ENCODE results near the gene TMEM53.

TMEM53 gene

DNA sequence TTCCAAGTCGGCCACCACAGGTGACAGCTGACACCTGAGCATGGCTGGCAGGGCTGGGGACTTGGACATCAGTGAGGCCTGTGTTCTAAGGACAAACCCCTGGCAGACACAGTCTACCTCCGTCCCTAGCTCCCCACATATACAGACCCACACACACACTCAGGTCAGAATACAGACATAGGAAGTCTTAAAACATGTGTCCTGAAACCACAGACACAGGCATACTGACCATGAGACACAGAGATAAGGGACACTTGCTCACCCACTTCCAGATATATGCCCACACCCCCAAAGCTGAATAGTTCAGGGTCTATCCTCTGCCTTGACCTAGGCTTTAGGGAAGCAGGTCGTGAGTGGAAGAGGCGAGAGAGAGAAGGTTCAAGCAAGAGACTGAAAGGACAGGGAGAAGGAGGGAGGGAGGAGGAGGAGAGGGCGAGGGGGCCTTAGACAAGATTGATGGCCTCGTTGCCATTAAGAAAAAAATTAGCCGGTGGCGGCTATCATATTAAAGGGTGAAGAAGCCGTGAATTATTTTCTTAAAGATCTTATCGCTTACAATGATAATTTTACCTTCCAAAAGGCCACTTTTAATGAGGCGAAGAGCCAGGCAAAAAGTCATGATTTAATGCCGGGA lies 49.9 kb downstream of the TMEM53 start:
- DNase-seq = no peak

DNA sequence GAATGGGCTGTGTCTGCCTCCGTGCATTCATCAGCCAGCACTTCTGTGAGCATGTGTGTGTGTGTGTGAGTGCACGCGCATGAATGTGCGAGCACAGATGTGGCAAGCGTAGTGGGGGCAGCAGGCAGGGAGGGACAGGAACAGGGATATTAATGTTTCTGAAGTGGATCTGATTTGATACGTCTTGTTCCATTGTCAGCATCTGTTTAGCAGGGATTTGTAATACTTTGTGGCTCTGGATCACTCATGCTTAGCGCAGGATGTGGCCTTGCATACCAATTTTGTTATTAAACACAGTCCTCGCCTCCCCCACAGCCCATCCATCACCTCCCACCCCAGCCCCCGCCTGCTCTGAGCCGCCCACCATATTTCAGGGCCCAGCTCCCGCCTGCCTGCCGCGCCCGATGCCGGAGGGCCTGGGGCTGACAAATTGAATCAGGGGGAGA lies 52.4 kb downstream of the TMEM53 start:
- DNase-seq = no peak

DNA sequence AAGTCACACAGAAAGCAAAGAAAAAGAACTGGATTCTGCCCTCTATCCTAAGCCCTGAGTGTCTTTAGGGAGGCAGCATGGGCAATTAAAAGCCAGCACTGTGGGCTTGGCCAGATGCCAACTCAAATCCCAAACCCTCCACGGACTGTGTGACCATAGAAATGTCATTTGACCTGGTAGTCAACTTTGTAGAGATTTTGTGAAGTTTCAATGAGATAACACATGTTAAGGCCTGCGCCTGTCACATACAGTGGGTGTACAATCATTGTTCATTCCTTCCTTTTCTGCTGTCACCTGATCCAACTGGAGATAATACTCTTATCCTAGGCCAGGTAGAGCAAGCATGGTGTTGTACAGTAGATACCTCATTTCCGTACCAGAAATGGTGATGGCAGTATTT lies 54.2 kb downstream of the TMEM53 start:
- DNase-seq = no peak

DNA sequence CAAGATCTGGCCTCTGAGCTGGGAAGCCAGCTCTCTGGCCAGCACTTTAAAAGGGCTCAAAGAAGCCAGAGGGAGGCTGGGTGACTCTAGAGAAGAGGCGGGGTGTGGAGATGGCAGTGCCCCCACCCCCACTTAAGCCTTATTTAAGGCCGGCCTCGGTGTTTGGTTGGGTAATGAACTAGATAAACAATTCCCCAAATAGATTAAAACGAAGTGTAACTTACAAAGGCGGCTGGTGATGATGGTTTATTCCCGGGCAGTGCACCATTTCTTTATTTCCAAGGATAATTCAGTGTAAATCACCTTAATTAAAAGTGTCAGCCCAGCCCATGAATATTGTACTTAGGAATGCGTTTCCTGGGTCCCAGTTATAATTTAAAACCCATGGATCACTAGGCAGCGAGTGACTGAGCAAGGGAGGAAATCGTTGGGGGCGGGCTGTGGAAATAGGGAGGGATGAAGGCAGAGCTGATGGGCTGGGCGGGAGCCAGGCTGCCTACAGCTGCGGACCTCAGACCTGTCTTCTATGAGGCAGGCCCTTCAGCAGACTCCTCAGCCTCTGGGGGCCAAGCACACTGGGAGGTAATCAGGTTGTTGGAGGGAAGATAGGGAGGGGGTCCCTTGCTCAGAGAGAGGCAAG lies 54.9 kb downstream of the TMEM53 start:
- DNase-seq = no peak

DNA sequence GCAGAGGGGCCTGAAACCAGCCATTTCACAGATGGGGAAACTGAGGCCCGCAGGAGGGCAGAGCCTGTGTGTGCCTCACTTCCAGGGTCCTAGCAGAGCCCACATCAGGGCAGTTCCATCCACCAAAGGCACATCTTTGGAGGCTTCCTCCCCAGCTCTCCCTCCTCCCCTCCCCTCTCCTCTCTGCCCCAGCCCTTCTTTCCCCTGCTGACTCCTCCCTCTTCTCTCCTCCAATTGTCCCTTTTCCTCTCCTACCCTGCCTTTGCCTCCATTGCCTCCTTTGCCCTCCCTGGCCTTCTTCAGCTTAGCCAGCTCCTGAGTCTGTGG lies 56.6 kb downstream of the TMEM53 start:
- no peak for DNase-seq

DNA sequence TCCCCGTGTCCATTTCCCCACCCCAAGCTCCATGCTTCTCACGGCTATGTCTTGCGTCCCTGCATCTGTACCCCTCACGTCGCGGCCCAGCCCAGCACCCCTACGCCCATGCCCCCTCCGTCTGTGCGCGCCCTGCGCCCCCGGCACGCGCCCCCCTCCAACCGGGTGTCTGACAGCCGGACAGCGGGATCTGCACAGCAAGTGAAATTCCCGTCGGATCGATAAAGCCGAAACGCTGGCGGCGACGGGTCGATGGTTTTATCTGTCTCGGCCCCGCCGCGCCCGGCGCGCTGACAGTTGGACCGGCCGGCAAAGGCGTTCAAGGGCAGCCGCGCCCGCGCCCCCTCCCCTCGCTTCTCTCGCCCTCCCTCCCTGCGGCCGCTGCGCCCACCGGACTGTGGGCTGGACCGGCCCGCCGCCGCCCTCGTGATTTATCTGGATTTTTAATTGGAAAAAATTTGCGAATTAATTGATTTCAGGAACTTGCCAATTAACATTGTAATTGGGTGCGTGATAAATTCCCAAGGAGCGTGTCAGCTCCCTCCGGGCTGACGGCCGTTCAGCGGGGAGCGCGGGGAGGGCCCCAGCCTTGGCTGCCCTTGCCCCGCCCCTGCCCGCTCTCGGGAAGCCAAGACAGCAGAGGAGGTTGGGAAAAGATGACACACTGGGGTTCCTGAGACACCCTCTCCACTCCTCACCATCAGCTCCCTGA lies 57.1 kb downstream of the TMEM53 start:
- DNase-seq = no peak

DNA sequence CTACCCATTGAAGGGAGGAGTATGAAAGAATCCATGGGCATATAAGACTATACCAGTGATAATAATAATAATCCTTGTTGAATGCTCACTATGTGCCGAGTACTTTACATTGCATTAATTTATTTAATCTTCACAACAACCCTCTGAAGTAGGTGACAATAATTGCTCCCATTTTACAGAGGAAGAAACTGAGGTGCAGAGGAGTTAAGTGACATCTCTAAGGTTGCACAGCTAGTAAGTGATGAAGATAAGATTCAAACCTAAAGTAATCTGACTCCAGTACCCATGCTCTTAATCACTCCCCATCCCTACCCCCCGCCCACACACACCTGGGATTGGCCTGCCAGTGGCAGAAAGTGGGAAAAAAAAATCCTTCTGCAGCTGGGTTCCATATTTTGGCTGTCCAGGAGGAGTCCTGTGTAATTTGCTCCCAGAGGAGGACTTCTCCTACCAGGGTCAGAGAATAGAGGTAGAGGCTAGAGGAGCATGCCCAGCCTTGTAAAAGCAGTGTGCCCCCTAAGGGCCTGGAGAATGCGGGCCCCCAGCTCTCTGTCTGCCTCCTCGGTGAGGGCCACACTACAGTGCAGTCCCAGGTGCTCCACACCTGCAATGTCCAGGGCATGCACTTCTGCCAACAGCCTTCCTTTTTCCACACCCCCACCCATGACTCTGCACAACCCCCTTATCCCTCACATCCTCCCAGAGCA lies 57.8 kb downstream of the TMEM53 start:
- DNase-seq = no peak

DNA sequence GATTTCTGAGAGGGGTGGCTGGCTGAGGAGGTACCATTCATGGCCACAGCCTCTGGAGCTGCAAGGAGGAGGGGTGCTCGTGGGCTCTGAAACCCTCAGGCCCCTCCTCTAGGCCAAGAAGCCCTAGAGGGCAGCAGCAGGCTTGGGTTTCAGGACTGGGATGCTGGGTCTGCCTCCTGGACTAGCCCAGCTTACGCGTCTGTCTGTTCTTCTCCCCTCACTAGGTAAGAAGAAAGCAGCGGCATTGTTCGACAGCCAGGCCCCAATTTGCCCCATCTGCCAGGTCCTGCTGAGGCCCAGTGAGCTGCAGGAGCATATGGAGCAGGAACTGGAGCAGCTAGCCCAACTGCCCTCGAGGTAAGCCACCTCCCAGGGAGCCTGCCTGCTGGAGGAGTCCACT lies 60.3 kb downstream of the TMEM53 start:
- DNase-seq = no peak

DNA sequence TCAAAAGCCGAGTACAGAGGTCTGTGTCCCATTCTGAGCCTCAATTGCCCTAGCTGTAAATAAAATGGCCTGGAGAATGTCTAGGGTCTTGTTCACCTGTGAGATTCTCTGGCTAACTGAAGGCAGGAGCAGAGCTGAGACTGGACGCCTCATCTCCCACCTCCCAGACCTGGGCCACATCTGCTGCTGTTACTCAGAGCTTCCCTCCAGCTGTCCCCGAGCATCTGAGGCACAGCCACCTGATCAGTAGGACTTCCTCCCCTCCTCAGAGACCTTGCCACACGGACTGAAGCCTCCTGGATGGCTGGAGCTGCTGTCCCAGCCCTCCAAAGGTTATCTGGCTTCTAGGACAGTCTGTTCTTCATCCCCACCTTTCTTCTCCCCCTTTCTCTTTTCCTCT lies 62.4 kb downstream of the TMEM53 start:
- DNase-seq = no peak

DNA sequence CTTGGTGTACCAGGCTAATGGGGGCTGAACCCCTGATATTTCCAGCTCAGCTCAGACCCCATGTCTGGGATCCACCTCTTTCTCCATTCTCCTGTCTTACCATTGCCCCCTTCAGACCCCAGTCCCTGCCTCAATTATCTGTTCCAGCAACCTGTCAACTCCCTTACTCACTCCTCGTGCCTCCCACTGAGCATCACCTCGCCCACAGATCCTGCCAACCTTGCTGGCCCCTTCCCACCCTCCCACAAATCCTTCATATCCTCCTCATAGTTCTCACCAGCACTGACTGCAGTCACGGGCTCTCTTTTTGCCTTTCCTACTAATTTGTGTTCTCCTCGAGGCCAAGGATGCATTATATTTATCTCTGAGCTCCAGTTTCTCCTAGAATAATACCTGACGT lies 62.9 kb downstream of the TMEM53 start:
- DNase-seq = no peak

DNA sequence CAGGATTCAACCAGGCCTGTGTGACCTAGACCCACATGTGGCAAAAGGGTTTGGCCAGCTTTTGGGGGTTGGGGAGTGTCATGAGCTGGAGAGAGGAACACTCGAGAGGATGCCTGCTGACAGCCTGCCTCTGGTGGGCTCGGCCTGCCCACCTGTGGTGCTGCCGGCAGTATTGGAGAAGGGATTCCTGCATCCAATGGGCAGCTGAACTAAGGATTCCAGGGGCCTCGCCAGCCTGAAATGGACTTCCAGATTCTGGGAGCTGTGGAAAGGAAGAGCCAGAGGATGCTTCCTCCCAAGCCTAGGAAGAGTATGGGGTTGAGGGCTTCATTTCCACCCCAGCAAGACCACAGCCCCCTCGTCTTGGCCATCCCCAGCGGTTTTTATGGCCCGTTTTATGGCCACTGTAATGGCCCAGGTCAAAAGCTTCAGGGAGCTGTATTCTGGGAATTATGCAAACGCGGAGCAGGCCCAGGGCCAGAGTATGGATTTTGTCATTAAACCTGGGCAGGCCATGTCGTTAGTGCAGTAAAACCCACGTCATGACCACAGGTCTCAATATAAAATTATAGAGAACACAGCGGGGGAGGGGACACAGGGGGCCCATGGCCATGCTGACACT lies 63.6 kb downstream of the TMEM53 start:
- no peak for DNase-seq

DNA sequence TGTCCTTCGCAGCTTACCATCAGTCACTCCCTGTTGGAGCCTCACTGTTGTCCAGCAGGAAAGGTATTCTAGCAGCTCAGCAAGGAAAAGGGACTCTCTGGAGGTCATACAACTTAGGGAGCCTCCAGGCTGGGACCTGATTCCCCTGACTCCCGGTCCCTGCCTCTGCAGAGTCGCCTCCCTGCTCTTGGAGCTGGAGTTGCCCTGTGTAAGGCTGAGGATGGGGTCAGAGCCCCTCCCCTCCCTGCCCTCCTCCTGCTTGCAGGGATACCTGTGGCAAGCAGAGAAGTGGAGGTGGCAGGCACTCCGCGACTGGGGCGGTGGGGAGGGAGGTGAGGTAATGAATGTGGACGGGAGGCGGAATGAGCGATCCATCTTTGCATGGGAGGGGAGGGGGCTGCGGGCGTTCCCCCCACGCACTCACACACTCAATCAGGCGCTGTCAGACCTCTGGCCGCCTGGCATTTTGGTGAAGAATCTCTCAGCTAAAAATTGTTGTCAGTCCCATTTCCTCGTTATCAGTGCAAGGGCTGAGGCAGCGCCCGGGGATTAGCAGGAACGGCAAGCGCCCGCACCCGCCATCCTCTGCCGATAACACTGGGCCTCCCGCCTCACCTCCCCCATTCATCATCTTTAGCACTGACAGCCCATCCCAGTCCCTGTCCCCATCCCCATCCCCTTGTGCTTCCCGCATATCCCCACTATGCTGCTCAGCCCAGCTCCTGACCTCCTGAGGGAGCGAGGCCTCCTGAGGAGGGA lies 64.3 kb downstream of the TMEM53 start:
- DNase-seq = no peak

DNA sequence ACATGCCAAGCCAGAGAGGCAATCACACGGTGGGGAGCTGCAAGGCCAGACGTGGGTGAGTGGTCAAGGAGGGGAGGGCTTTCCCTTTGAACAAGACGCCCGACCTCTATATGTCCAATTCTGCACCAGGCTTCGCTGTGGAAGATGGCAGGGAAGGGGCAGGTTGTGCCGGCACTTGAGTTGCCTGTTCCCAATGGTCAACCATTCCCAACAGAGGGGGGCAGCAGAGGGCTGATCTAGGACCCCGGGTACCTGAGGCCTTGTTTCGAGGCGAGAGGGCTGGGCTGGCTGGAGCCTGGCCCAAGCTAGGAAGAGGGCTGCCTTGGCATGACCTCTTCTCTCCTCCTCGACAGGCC lies 64.9 kb downstream of the TMEM53 start:
- DNase-seq = peak; percentile 12

DNA sequence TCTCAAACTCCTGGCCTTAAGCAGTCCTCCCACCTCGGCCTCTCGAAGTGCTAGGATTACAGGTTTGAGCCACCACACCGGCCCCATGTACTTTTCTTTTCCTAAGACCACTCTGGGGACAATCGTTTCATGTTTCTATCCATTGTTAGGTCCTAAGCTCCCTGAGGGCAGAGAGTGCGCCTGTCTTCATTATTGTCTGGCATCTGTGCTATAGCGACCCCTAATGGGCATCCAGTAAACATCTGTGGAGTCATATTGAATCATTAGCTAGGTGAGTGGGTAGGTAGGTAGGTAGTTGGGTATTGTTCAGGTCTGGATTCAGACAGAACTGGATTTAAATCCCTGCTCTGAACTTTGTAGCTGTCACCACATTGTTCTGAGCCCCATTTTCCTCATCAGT lies 66.1 kb downstream of the TMEM53 start:
- DNase-seq = no peak

DNA sequence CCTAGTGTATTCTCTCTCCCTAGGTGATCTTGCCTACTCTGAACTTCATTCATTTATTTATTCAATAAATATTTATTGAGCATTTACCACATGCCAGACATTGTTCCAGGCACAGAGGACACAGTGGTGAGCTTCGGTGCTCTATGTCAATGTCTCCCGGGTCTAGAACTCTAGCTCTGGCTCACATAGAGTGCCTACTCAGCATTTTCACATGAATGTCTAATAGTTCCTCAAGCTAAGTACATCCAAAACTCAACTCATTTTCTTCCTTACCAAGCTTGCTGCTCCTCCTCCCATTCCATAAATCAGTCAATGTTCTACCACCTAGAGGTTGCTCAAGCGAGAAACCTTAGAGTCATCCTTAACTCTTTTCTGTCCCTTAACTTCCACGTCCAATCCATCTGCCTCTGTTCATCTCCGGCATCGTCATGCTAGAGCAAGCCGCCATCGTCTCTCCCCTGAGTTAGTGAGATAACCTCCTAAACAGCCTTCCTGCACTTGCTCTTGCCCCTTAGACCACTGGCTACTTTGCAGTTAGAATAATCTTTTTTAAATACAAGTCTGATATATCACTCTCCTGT lies 67.5 kb downstream of the TMEM53 start:
- no peak for DNase-seq

DNA sequence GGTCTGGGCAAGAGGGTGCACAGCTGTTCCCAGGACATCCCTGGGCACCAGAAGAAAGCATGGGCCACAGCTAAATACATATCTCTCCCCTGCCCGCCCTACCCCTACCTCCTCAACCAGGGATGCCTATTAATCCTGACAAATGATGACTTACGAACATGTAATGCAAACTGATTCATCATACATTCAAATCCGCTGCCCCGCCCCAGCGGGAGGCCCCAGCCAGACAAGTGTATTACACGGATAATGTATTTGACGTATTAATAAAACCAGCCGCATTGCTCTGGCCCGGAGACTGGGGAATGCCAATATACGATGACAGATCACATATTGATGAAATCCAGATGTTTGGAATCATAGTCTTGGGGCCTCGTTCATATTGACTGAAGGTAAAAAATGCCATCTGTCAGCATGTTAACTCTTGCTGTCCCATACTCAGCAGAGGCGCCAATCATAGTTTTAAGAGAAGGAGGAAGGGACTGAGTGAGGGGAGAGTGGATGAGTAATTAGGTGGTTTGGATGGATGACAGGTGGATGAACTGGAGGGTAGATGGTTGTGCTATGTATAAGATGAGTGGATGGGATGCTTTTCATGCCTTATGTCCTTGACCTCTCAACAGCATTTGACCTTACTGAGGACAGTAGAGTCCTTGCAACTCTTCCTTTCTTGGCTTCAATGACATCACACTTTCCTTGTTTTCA lies 68.2 kb downstream of the TMEM53 start:
- no peak for DNase-seq

DNA sequence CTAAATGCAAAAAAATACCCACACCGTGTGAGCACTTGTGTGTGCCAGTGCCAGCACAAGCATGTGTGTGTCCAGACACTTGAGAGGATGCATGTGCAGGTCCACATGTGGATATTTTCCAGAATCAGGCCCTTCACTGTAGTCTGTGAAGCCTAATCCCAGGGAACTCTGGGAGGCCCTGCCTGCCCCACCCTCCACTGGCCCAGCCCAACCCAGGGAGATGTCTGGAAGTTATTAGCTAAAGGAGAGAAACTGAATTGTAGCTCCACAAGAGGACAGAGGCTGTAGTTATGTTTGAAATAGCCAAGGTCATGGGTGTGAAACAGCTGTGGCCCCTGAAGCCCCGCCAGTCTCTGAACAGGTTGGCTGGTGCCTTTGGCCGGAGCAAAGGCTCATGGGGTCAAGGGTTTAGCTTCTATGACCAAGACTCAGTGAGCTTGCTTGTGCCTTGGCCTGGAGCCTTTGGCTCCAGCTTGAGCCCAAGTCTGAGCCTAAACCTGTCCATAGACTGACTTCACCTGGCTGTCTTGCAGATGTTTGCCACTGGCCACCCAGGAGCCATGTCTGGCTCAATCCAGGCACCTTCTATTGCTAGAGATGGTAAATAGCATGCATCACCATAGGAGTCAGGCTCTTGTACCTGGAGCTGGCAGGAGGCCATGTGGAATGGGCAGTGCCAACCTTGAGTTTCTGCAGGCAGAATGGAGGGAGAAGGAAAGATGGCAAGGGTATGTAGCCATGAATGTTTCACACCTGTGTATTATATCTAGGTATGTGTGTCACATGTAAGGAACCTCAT lies 69.9 kb downstream of the TMEM53 start:
- DNase-seq = no peak

DNA sequence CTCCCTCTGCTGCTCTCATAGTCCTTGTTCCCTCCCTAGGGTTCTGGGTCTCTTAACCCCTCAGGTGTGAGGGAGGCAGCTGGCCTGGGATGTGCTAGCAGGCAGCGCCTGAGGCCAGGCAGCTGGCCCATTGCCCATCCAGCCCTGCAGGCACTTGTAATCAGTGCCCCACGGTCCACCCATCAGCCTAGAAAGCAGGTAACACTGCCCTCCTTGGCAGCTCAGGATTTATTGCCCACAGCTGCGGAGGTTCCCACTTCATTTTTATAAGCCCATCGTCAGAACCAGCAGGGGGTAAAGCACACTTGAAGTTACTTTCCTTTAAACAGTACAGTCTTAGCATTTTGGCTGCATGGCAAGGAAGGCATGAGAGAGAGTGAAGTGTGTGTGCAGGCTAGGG lies 70.6 kb downstream of the TMEM53 start:
- no peak for DNase-seq

Measured in activated CD4-positive, alpha-beta T cell treated with anti-CD3 and anti-CD28 coated beads, Interleukin-2, Interleukin-6, amounts not matched to agents 100 ng/mL and 50 ng/mL, durations not matched to agents 16 hours and 8 hours (primary cell).